GDM1 (cell line): ENCODE data around the gene PPP1R3G.
"Not testable (repeated sequence)": the region's sequence is repeated elsewhere in the genome, so short reads cannot be mapped to it uniquely, and the experiment has no call there.

ENCODE experiments used
- DNase-seq: peaks from one replicate; lab custom pipeline; 2025; lab: John Stamatoyannopoulos, UW

Gene PPP1R3G

GRCh38 chr6:5120011-5120410 is 34.9 kb downstream of the PPP1R3G start:
- DNase-seq: no peak

- DNase-seq: not testable (repeated sequence)
Measured at GRCh38 chr6:5120543-5120942, 35.4 kb downstream of the PPP1R3G start.

DNA sequence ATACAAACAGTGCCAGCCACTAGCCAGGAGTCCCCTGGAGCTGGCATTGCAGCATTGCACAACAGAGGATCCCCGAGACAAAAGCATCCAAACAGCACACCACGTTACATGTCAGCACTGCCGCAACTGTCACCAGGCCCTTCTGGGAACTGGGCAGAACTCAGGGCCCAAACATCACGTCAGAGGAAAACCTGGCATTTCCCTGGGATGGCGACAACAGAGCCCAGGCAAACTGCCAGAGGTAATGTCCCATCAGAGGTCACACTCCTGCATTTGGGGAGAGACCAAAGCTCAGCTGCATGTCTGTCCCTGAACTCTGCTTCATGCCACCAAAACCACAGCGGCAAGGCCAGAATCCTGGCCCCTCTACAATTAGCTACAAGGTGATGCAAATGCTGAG is 36.3 kb downstream of the PPP1R3G start:
- DNase-seq: no peak

DNA sequence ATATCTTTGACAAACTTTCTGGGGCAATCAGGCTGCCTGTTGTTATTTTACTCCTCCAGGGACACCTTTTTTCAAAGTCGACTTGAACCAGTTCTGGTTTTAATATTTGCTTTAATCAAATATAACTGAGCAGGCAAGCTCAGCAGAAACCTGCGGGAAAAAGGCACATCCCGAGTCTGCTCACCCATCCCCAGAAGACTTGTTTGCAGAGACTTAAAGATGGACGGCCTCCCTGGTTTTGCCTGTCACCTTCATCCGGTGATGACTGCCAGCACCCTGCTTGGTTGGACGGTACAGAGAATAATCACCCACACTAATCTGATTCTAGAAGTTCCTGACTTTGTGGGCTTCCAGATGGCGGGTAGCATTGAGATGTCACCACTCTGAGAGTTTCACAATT is 36.8 kb downstream of the PPP1R3G start:
- no peak for DNase-seq

GRCh38 chr6:5122504-5123112 is 37.5 kb downstream of the PPP1R3G start:
- DNase-seq: no peak

- no peak for DNase-seq
Measured at GRCh38 chr6:5123296-5124143, 38.4 kb downstream of the PPP1R3G start.

- no peak for DNase-seq
Measured at GRCh38 chr6:5124526-5124925, 39.4 kb downstream of the PPP1R3G start.

DNA sequence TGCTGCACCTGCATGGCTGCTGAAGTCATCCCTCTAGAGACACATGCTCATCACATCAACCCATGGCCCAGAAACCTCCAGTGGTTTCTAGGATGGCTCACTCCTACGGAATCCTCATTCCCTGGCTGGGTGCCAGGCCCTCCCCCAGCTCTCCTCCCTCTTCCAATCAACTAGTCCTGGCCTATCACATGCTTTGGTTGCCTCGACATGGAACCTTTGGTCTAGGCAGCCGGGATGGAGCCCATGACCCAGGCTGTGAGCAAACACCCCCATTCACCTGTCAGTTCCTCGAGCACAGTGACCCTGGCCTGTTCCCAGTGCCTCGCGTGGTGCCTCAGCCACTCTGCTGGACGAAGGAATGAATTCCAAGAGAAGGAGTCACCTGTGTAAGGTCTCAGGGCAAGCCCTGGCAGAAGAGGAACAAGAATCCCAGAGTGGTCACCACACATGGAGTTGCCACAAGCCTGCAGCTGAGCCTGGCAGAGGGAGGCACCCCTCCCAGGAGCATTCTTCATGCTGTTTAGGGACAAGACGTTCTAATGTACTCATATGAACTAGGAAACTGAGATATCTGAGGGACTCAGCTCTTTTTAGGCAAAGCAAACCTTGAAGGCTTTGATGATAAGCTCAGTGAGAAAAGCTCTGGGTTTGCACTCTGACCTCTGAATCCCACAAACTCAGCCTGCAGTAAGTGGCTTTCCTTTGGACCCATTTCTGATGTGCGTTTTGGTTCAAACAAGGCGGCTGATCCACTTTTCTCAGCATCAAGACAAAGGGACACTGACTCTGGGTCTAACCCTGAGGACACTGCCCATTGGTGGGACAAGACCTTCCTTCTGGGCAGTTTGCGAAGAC is 40.2 kb downstream of the PPP1R3G start:
- DNase-seq: no peak

DNA sequence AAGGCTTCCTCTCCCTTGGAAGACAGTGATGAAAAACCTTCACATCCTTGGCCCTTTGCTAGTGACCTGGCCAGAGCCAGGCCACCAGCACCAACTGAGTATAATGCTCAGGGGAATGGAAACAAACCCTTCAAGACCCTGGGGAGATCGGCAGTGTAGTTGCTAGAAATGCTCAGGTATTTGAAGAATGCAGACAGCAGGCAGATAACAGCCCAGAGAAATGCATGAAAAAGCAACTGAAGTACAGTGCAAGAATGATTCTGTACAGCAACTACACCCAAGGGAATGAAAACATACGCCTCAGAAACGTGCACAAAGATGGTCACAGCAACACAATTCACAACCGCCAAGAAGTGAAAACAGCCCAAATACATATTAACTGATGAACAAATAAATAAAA is 41.1 kb downstream of the PPP1R3G start:
- no peak for DNase-seq

DNA sequence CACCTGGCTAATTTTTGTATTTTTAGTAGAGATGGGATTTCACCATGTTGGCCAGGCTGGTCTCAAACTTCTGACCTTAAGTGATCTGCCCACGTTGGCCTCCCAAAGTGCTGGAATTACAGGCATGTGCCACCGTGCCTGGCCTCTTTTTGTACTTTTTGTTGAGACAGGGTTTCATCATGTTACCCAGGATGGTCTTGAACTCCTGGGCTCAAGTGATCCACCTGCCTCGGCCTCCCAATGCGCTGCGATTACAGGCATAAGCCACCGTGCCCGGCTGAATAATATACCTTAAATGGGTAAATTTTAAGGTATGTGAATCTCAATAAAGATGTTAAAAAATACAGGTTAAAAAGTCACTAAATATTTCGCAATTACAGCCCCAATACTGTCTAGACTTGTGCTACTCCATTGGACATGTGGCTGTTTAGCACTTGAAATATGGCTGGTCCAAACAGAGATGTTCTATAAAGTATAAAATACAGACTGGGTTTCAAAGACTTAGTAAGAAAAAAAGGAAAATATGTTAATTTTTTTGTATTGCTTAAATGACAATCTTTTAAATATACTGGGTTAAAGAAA is 42.1 kb downstream of the PPP1R3G start:
- DNase-seq: no peak

- peak; percentile 26 for DNase-seq
Measured at GRCh38 chr6:5128351-5128750, 43.2 kb downstream of the PPP1R3G start.

DNA sequence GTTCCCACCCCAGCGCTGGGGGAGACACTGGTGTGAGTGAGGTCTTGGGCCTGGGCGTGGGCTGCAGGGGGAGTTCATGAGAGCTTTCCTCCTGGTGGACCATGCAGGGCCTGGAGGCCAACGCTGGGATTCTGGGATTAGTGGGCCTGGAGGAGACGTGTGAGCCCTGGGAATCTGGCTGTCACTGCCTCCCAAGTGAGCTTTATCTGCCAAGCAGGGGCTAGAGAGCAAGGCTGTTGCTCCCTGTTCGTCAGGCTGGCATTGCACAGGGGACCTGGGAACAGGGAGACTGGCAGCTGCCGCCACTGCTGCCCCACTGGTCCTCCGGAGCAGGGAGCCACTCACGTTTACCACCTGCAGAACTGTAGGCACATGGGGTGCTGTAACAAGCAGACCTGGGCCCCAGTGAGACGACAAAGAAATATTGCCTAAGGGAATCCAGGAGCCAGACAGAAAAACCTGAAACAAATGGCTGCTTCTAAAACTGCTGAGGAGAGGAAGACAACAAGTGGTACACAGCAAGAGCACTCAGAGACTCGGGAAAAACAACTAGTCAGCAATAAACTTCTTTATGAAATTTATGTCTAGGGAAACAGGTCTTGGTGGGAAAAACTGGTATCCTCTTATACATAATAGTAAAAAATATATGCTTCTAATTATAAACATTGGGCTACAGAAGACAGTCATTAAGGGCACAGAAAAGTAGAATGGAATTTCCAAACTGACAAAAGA is 45.2 kb downstream of the PPP1R3G start:
- DNase-seq: no peak

GRCh38 chr6:5132731-5133130 is 47.6 kb downstream of the PPP1R3G start:
- DNase-seq: peak; percentile 70

- DNase-seq: no peak
Measured at GRCh38 chr6:5133943-5134342, 48.8 kb downstream of the PPP1R3G start.

DNA sequence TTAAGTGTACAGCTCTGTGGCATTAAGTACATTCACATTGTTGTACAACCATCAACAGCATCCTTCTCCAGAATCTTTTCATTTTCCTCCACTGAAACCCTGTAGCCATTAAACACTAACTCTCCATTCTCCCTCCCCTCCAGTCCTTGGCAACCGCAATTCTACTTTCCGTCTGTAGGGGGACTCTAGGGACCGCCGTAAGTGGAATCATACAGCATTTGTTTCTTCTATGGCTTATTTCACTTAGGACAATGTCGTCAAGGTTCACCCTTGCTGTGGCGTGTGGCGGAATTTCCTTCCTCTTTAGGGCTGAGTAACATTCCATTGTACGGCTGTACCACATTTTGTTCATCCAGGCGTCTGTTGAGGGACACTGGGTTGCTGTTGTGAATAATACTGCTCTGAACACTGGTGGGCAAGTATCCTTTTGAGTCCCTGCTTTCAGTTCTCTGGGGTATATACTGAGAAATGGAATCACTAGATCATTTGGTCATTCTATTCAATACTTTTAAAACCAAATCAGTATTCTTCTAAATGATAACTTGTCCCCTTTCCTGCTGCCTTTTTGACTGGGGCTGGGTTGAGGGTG is 50.7 kb downstream of the PPP1R3G start:
- no peak for DNase-seq

DNA sequence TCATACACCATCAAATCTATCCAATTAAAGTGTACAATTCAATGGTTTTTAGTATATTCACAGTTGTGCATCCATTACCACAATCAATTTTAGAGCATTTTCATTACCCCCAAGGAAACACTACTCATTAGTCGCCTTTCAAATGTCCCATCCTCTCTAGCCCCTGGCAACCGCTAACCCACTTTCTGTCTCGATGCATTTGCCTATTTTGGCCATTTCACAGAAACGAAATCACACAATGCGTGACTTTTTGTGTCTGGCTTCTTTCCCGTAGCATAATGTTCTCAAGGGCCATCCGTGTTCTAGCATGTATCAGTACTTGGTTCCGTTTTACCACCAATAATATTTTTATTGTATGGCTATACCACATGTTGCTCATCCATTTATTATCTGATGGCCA is 51.7 kb downstream of the PPP1R3G start:
- no peak for DNase-seq
